AML-193 (cell line): ENCODE results near the gene CIART.
A peak's percentile ranks its signal among the peaks of the same experiment; 100 is the strongest.
"Not testable (repeated sequence)": the region's sequence is repeated elsewhere in the genome, so short reads cannot be mapped to it uniquely, and the experiment has no call there.

Experiments used
- DNase-seq, 2 experiments: peaks; one replicate each; lab custom pipeline; 2025; lab: John Stamatoyannopoulos, UW

Gene CIART

DNA sequence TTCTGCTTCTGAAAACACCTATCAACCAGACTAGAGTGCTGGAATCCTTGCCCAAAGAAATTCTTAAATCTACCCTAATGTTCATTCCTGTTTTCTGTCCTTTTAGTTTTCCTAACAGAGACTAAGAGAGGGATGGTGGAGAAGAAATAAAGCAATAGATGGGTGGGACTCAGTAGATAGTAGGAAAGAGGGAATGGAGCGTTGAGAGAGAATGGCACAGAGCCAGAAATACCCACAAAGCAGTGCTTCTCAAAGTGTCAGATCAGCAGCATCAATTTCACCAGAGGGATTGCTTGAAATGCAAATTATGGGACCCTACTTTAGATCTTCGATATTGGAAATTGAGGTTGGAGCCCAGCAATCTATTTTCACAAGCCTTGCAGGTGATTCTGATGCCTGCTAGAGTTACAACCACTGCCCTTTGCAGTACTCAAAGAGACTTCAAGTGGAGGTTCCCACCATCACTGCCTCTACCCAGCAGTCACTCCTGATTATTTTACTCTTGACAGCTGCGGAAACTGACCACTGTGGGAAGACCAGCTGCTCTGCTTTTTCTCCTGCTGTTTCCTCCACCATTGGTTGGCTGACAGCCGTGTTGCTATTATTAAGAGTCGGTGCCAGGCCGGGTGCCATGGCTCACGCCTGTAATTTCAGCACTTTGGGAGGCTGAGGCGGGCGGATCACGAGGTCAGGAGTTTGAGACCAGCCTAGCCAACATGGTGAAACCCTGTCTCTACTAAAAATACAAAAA is 27.6 kb downstream of the CIART start:
- no peak for DNase-seq

DNA sequence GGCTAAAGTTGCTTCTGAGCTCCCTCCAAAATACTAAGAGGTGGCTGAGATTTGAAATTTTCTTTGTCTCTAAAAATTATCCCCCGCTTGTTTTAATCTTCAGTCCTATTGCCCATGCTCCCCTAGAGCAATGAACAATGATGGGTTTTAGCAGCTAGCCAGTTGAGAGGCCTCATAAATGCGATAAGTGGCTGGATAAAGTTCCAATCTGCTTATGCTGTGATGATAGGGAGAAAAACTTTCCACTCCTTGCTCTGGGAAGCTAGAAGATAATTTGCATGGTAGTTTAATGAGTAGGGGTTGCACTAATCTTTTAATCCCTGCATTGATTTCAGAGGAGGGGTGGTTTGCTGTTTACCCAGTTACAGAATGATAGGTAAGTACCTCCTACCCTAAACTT is 29.4 kb downstream of the CIART start:
- DNase-seq = no peak

GRCh38 chr1:150314691-150315090 is 32.3 kb downstream of the CIART start:
- not testable (repeated sequence) for DNase-seq

DNA sequence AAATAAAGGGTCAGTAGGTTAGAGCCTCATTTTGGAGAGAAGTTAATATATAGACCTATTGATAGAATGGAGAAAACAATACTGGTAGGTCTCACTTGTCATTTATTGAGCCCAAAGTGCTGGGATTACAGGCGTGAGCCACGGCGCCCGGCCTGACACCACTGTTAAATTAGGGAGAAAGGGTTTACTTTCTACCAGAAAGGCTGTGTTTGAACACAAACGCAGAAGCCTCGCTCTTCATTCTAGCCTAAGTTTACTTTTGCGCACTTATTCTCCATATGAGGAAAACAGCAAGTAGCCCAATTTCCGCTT is 38.3 kb downstream of the CIART start:
- DNase-seq = no peak

DNA sequence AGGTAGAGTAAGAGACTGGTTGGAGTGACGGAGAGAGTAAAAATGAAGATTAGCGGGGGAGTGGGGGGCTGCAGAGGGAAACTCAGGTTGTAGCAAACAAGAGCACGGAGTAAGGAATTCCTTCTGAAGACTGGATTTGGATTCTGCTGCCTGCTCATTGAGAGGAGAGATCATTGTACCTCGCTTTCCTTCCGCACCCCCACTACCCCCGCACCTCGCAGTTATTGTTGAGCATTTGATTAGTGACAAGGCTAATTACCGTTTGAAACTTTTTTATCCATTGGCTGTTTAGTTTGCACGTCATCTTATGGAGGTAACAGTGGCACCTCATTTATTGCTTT is 39.4 kb downstream of the CIART start:
- DNase-seq = no peak

- peak; percentile 79 to 86 for DNase-seq
Observed at GRCh38 chr1:150322310-150322709, 40.0 kb downstream of the CIART start.

GRCh38 chr1:150332651-150333290 is 50.4 kb downstream of the CIART start:
- no peak for DNase-seq
